AG04450 (cell line): Measurements from ENCODE around the gene WDR1. TPM values are rescaled to one million over a fixed set of nuclear protein-coding genes. Genes with fewer than 3 reads are reported as not detected.
A peak's percentile ranks its signal among the peaks of the same experiment; 100 is the strongest.

Experiments used
- CTCF ChIA-PET: fragments of 300-600, 350-600 bp; formaldehyde crosslinking; extraction: SDS; loops from one replicate; lab custom pipeline; 2022; ENCODE audit warnings: antibody characterized with exemption, inconsistent platforms; lab: Charles Lee
- POLR2A ChIA-PET: fragments of 350-600 bp; formaldehyde crosslinking; extraction: SDS; loops from one replicate; lab custom pipeline; 2021; ENCODE audit warnings: antibody characterized with exemption, inconsistent platforms; lab: Yijun Ruan, JAX
- DNase-seq: peaks from one replicate; pipeline ENCODE4 v3.0.0-alpha.2; 2011; ENCODE audit warnings: low read depth, low spot score
- H3K27ac ChIP-seq: one replicate; pipeline ENCODE4 v1.5.1; 2012; ENCODE audit warnings: low read depth, low read length, control low read depth
- H3K27me3 ChIP-seq: one replicate; pipeline ENCODE4 v1.6.0; 2012; ENCODE audit warnings: low read length; ENCODE audit not compliant: control insufficient read depth, insufficient read depth
- H3K4me3 ChIP-seq: 2 replicates; pipeline ENCODE4 v1.5.1; 2011; ENCODE audit warnings: mild to moderate bottlenecking, low read depth, low read length, control low read depth
- H3K9me3 ChIP-seq: 2 replicates; pipeline ENCODE4 v1.5.1; 2012; ENCODE audit warnings: low read length; ENCODE audit not compliant: control insufficient read depth, insufficient read depth
- CTCF ChIP-seq: IDR thresholded peaks from 2 replicates; pipeline ENCODE4 v1.5.1; 2011; ENCODE audit warnings: low read depth, low read length, control low read depth, inconsistent platforms
- polyA plus RNA-seq: library from polyadenylated mRNA; depleted of rRNA; stranded (reverse); fragments of >200 nt; gene quantifications from 2 replicates; pipeline ENCODE4 v1.2.3, GENCODE V29; 2011

Gene WDR1
- polyA plus RNA-seq, 1 experiment: 735 TPM

DNA sequence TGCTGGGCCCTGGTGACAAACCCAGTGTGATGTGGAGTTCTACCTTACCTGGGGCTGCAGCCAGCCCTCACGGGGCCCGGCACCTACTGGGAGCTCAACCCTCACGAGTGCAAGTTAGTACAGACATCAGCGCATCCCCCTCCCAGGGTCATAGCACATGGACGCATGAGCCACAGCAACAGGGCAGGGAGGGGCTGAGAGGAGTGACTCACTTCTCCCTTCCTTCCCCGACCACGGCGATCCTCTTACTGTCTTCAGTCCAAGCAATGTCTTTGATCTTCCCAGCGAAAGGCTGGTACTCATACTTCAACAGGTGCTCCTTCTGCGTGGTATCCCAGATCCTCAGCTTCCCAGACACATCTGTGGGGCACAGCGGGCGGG, 17.8 kb downstream of the WDR1 start:
- Histone ChIP-seq H3K27me3 (no peaks in the 10 kb centered on the region), H3K9me3 (no peaks in the 10 kb centered on the region; the same call in 1 of the 2 replicates), H3K27ac (peak overlapping the region; percentile 95), H3K4me3 (no peak overlapping the region)
- ChIA-PET POLR2A (interaction anchor here (0.6 to 7.9 kb wide), 2 partner anchors 18 to 20 kb away, joined by 3 to 75 read pairs; partner anchors contain the start of gene WDR1), CTCF (no interaction called here)
- no peak for DNase-seq
- no peak for TF ChIP-seq CTCF

DNA sequence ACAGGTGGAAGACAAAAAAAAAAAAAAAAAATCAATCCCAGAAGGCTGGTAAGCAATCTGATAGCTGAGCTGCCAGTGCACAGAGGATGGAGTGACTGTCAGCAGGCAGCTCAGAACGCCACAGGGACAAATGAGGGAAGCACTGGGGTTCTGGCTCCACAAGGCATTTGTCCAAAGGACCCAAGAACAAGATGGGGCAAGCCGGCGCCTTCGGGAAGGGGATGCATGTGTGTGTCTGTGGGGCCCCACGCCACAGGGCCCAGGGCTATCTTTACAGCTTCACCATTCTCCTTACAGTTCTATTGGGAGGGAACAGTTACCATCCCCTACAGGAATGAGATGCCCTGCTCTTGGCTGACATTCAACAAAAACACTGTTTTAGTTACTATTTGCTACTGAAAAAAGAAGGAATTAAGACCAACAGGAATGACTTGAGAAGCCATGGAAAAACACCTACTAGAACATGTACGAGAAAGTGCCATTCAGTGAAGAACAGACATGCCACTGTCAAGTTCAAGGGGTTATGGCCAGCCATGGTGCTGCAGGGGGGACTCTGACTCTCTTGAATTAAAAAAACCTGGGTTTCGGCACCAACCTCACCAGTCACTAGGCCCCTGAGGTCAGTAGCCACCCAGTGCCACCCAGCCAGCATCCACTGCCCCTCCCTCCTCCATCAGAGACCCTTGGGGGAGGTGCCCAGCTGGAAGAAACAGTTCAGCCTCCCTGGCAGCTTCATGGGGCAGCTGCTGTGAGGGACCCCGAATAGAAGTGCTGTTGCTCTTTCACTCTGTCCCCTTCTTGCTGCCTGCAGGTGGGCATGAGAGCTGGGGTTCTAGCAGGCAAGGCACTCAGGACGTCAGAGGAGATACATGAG, 18.5 kb downstream of the WDR1 start:
- TF ChIP-seq CTCF: no peak
- Histone ChIP-seq H3K4me3 (no peak overlapping the region), H3K9me3 (no peaks in the 10 kb centered on the region; the same call in 1 of the 2 replicates), H3K27me3 (no peaks in the 10 kb centered on the region), H3K27ac (peak overlapping the region; percentile 95)
- ChIA-PET POLR2A (interaction anchor here (0.6 to 7.9 kb wide), 3 partner anchors 8 to 21 kb away, joined by 3 to 75 read pairs (median 63); partner anchors contain the start of gene WDR1), CTCF (no interaction called here)
- no peak for DNase-seq

DNA sequence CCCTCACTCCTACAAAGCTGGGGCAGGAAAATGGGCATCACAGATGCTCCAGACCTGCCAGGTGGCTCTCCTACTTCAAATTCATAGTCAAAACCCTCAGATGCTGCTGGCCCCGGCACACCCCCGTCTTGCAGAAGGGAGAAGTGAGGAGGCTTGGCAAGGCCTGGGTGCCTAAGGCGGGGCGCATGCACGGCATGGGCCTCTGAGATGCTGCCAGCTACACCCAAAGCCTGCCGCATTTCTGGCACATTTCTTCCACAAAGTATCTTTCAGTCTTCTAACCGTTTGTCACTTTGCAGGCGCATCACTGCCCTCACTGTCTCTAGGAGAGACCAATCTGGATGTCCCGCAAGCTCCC, 19.6 kb downstream of the WDR1 start:
- Histone ChIP-seq H3K4me3 (no peak overlapping the region), H3K9me3 (no peaks in the 10 kb centered on the region; the same call in 1 of the 2 replicates), H3K27ac (peak overlapping the region; percentile 95), H3K27me3 (no peaks in the 10 kb centered on the region)
- no peak for TF ChIP-seq CTCF
- POLR2A ChIA-PET: interaction anchor here (5.0 to 7.9 kb wide), 2 partner anchors 9 to 19 kb away, joined by 63 to 75 read pairs; partner anchors contain the start of gene WDR1
- CTCF ChIA-PET: interaction anchor here (1.5 kb wide), 1 partner anchor 457 kb away, joined by 3 read pairs; no protein-coding TSS in a partner anchor
- DNase-seq: no peak

DNA sequence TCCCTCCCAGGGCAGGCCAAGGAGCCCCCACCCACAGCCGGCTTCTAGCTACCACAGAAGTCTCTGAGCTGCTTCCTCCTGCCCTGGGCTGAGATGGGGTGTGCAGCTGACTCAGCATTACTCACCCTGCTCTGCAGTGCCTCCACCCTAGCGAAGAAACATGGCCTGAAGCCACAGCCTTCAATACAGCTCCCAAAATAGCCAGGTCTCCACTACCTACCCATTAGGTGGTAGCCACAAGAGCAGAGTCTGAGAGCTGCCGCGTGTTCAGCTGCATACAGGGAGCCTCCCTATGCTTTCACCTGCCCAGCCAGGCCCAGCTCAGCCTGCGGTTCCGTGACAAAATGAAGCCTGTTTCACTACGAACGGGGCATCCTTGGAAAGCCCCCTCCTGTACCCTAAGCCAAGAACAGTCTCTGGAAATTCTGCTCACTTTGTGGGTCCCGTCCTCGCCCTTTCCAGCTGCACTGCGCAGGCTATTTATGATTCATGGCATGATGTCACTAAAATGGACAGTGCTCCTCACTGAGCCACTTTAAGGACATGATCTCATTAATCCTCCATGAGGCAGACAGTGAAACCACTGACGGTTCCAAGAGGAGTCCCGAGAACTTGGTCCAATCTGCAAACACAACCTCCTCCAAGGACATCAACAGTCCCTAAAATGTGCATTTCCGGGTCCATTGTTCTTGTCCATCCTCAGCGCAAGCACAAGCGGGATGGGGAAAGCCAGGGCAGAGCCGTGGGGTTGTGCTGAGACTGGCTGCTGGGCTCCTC, 20.2 kb downstream of the WDR1 start:
- no peaks in the 10 kb centered on the region for H3K27me3 ChIP-seq
- peak; percentile 80 for DNase-seq
- ChIA-PET POLR2A (interaction anchor here (0.6 to 7.9 kb wide), 4 partner anchors 10 to 1423 kb away, joined by 4 to 75 read pairs (median 35); partner anchors contain the start of gene WDR1), CTCF (interaction anchor here (1.5 kb wide), 1 partner anchor 457 kb away, joined by 3 read pairs; no protein-coding TSS in a partner anchor)
- no peak for TF ChIP-seq CTCF
- H3K9me3 ChIP-seq: no peaks in the 10 kb centered on the region; the same call in 1 of the 2 replicates
- no peak overlapping the region for H3K4me3 ChIP-seq
- peak overlapping the region; percentile 95 for H3K27ac ChIP-seq
